HG03064 (cell line): ENCODE results near the gene AGR3.

Source experiments
- ATAC-seq: cut with Tn5 transposase; IDR thresholded peaks from one replicate; pipeline ENCODE4 v1.9.1; 2021; ENCODE audit warnings: low read depth; ENCODE audit not compliant: unreplicated experiment

AGR3 gene

DNA sequence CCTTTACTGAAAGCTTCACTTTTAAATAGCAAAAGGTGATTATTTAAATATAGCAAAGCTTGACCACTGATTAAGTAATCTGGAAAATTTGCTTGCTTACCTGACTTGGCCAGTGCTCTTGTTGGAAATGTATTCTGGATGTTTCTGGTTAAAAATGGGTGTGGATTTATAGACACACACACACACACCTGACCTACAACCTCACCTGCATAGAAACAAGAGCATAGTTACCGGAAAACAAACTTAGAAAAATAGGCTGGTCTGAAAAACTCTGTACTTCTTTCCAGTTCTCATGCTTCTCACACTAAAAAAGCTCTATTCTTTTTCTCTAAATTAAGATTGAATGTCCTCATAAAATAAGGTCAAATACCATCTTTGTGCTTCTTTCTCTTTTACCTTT, at the start of gene AGR3:
AGR3 (minus strand) TSS at position 140 of the 400 bp plus-strand sequence. CDS start 3,365 bp downstream, outside the sequence.
- ATAC-seq: no peak

DNA sequence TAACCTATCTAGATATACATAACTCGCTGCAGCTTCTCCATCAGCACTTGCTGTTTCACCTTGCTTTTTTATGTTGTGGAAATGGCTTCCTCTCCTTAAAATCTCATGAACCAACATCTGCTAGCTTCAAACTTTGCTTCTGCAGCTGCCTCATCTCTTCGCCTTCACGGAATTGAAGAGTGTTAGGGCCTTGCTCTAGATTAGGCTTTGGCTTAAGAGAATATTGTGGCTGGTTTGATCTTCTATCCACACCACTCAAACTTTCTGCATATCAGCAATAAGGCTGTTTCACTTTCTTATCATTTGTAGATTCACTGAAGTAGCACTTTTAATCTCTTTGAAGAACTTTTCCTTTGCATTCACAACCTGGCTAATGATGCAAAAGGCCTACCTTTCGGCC, 49.2 kb upstream of the AGR3 start:
- ATAC-seq: no peak

DNA sequence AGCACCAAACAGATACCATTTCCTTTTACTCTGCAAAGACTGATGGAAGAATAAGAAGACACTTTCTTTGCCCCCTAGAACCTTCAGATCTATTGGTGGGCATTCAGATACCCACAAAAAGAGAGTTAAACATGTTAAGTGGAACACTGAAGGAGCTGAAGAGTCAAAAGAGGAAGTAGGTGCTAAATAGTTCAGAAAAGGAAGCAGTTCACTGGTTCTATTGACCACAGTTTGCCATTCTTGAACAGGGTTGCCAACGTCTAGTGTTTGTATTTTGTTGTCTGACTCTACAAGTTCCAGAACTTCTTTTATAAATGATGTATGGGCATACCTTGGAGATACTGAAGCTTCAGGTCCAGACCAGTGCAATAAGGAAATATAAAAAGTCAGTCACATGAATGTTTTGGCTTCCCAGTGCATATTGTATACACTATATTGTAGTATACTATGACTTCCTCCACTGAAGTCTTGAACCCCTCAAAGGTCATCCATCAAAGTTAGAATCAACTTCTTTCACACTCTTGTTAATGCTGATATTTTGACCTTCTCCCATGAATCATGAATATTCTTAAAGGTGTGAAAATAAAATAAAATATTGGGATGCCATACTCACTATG, 47.5 kb upstream of the AGR3 start:
- ATAC-seq: peak; percentile 83

DNA sequence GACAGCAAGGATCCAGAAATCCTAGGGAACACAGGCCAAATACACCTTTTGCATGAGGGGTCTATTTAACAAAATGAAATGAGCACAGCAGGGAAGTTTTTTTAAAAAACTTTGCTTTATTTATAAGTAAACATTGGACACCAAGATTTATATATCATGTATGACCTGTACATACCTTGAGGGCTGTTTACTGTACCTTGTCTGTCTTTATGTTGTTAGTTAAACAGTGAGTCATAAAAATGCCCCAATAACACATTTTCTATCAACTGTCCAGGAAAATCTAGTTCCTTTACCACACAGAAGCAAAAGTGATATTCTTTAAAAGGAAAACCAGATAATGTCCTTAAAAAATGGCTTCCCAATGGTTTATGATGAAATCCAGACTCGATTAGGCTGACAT, 45.1 kb upstream of the AGR3 start:
- no peak for ATAC-seq

DNA sequence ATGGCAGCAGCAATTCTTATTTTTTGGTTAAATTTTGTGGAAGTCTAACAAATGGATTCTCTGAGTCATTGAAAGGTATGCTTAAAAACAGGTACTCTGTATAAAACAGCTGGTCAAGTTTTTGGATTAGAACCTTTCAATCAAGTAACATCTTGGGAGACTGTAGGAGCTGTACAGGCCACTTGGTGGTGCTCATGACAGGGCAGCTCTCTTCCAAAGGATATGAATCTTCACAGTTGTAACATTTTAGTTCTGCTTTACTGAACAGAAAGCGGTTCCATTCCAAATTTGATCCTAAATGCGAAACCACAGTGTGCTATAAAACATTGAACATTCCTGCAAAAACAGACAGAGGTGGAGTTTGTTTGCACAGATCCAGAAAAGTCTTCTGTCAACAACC, 44.5 kb upstream of the AGR3 start:
- no peak for ATAC-seq

DNA sequence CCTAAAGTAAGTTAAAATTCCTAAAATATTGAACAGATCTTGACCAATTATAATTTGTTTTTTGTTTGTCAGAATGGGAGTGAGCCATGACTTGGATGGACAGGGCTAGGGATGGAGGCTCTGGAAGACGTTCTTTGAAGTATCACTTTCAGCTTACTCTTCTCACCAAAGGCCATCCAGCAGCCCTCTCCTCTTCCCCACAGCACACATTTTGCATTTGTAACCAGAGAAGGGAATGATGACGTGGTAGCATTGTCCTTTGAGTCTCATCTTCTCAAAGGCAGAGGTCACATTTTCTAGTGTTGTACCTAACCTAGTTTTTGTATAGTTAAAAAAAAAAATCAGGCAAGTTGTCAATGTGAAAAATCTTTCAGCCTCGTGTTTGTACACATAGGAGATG, 43.8 kb upstream of the AGR3 start:
- ATAC-seq: no peak

DNA sequence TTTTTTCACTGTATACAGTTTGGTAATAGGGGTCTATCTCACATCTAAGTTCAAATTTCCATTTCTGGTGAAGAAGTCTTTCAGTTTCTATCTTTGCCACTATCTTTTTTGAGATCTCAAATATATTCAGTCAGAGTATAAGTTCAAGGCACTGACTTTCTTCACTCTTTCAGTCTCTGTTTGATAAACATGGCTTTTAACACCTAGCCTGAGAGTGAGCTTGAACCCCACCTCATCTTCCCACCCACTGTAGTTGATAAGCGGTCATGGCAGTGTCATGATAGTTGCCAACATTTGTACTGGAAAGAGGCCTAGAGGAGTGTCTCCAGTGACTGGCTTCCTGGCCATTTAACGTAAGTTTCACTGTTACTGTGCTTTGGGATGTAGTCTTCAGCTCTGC, 41.2 kb upstream of the AGR3 start:
- no peak for ATAC-seq

DNA sequence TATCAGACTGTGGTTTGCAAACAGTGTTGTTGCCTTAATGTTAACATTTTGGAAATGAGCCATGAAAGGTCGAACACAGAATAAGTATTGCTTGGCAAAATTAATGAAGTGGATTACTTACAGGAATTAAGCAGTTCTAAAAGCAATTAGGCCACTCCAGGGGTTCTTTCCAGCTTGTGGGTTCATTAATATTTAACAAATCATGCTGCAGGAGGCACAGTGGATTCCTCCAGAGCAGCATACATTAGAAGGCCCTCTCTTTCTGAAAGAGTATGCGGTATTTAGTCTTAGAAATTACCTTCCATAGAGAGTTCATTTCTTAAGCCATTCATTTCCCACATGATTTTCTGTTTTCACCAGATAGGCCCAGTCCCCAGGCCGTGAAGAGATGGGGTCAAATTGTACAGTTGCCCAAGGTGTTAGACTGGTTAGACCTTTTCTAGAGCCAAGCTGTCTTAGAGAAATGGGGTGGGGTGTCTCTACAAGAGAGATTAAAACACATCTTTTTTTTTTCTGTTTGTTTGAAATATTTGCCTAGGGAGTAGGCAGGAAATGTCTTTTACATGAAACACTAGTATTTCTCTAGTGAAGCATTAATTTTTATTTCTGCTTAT, 40.0 kb upstream of the AGR3 start:
- no peak for ATAC-seq

DNA sequence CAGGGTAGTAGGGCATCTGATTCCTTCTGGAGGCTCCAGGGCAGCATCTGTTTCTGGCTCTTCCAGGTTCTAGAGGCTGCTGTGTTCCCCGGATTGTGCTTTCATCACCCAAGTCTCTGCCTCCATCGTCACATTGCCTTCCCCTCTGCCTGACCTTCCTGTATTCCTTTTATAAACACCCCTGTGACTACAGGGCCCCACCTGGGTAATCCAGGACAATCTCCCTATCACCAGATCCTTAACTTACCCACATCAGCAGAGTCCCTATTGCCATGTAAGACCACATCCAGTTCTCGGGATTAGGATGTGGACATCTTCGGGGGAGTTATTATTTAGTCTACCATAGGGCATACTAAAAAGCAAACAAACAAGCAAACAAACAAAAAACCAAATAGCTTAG, 39.4 kb upstream of the AGR3 start:
- no peak for ATAC-seq

DNA sequence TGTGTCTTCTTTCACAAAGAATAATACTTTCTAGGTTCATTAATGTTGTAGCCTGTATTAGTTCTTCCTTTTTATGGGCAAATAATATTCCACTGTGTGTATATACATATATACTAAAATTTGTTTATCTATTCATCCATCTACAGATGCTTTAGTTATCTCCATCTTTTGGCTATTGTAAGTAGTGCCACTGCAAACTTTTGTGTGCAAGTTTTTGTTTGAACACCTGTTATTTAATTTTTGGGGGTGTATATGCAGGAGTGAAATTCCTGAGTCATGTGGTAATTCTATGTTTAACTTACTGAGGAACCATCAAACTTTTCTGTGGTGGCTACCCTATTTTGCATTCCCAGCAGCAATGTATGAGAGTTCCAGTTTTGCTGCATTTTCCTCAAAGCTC, 37.7 kb upstream of the AGR3 start:
- ATAC-seq: no peak

DNA sequence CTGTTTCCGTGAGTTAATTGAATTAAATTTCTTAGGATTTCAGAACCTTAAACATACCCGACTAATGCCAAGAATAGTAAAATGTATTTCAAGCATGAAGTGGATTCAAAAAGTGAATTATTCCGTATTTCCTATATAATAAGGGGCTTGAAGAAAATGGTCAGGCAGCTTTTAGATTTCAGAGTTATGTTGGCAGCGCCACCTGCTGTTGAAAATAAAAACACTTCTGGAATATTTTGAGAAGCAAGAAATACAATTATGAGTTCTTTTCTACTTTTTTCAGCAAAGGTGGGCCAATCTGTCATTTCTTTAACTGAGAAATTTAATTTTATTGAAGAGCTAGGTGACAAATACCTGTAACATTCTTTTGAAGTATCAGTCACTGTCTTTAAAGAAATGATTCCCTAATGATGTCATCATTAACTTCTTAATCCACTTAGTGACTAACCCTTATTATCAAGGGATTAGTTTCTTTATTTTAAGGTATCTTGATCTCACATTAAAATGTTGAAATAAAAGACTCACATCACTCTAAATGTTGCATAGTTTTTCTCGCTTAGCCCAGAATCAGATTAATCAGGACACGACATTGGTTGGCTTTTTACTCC, 36.6 kb upstream of the AGR3 start:
- no peak for ATAC-seq

DNA sequence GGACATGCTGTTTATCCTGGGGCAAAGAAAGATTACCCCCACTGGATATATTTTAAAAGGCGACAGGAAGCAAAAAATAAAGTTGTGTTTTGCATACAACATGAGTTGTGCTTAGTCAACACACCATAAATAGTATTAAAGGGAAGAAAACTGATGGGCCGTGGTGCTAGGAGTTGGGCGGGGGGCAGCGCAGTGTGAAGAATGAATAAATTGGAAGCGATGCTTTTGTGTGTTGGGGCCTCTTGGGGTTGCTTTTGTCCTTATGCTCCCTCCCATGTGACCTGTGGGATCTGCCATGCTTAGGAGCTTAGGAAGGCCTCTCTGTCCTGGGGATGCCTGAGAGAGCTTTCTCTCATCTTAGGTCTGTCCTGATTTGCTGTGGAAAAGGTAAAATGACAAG, 35.0 kb upstream of the AGR3 start:
- no peak for ATAC-seq

DNA sequence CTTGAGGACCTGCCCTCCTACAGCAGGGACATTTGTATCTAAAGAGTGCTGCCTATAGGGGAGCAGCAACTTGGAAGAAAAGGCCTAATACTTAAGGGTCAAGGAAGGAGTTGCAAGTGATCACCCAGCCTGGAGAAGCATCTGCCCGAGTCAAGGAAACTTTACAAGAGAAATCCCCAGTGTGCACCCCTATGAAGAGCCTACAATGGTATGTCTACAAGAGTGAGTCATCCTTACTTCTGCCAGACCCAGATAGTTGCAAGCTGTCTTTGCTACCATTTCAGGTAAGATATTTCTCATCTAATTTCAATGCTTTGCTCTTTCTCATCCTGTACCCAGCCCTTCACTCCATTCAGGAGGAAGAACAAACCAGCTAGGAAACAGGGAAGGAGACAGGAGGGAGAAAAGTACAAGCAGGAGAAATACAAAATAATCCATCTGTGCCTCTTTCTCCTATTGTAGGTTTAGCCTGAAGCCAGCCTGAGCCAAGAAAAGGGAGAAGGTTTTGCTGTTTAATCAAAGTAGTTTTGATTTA, 34.4 kb upstream of the AGR3 start:
- ATAC-seq: no peak

DNA sequence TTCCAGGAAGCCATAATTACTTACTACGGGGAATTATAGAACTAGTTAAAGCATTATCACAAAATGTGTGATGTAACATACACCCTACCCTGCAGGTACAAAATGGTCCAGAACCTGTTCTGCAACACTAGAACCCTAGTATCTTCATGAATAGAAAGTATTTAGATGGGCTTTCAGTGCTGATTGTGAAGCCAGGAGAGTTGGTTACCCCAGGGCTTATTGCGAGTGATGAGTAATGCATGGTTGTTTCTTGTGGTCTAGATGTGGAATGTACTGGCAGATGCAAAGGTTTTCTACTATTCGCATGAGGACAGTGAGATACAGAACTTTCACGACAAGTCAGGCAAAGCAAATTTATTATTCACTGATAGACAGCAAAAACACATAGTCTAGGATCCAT, 33.6 kb upstream of the AGR3 start:
- no peak for ATAC-seq

DNA sequence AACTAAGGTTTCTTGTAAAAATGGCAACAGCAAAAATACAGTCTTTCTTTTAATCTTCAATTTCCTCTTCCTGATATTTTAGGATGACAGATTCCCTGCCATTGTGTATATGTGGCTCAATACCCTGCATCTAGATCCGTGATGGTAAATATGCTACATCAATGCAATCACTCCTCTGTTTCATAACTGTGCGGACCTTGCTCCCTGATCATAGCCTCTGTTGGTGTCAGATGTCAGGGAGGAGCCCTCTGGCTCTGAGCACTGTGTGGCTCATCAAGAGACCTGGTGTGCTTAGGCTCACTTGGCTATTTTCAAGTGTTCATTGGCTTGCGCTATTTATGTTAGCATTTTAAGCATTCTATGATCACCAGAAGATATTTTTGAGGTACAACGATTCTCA, 33.0 kb upstream of the AGR3 start:
- no peak for ATAC-seq

DNA sequence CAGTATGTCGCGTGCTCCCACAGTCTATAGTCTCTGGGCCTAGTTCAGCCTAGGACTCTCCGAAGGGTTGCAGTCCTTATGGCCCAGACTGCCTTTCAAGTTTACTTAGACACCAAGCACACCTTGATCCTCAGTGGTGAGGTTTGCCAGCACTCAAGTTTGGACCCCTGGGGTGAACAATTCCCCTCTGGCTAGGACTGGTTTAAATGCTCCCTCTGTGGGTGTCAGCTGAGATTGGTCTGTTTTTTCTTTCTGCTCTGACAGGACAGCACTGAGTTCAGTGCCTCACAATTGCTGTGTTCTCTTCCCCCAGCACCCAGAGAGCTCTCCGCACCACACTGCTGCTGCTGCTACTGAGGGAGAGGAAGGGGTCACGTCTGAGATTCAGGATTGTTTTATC, 31.9 kb upstream of the AGR3 start:
- no peak for ATAC-seq

DNA sequence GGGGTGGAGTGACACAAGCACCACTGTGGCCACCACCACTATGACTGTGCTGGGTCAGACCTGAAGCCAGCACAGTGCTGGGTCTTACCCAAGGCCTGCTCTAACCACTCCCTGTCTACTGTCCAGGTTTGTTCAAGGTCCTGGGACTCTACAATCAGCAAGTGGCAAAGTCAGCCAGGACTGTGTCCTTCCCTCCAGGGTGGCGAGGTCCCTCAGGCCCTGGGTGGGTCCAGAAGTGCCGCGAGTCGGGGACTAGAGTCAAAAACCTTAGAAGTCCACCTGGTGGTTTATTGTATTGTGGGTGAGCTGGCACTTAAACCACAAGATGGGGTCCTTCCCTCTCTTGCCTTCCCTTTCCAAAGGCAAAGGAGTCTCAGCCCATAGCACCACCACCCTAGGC, 30.8 kb upstream of the AGR3 start:
- ATAC-seq: no peak

DNA sequence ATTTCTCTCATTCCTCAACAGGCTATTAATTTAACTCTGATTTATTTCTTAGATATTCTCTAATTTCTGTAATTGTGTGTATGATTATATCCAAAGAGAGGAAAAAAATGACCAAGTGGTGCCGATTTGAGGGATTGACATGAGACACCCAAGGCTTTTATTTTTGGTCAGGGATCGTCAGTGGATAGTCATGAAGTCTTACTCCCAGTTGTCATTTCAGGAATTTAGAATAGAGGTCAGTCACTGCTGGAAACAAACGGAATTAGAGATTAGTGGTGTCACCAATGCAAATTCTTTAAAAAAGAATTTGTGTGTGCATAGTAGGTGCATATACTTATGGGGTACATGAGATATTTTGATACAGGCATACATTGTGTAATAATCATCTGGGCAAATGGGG, 26.8 kb upstream of the AGR3 start:
- no peak for ATAC-seq

DNA sequence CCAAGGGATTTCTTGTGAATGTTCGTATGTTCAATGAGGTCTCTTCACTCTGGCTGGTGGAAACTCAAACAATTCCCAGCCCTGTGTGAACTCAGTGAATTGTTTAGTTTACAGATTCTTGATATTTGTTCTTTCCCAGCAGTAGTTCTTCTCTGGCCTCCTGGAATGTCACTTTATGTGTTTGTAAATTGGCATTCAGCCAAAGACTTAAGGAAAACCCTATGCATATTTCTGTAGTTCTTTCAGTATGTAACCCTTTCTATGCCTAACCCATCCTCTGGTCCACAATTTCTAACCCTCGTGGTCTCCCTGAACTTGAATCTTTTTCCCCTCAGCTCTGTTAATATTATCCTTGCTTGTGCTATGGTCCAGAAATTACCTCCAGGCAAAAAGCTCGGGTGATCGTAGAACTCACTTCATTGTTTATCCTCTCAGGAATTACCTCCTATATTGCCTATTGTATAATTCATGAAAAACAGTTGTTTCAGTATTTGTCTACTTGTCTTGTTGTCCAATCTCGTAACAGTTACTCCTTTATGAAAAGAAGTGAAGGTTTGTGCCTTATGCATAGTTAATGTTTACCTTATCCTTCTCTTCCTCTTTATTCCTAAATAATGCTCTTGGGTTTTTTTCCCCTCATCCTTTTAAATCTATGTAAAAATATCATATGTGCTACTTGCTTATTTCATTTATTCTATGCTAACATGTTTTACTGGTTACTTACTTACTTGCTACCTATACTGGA, 23.7 kb upstream of the AGR3 start:
- ATAC-seq: no peak

DNA sequence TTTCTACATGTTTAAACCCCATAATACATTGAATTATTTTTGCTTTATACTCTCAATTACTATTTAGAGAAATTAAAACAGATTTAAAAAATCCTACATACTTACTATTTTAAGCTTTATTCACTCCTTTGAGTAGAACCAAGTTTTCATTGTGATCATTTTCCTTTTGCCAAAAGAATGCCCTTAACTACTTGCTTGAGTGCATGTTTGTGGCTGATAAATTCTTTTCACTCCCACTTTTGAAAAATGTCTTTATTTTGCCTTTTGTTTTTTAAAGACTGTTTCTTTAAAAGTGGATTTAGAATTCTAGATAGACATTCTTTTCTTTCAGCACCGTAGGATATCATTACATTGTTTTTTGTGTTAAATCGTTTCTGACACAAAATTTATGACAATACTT, 22.3 kb upstream of the AGR3 start:
- no peak for ATAC-seq

DNA sequence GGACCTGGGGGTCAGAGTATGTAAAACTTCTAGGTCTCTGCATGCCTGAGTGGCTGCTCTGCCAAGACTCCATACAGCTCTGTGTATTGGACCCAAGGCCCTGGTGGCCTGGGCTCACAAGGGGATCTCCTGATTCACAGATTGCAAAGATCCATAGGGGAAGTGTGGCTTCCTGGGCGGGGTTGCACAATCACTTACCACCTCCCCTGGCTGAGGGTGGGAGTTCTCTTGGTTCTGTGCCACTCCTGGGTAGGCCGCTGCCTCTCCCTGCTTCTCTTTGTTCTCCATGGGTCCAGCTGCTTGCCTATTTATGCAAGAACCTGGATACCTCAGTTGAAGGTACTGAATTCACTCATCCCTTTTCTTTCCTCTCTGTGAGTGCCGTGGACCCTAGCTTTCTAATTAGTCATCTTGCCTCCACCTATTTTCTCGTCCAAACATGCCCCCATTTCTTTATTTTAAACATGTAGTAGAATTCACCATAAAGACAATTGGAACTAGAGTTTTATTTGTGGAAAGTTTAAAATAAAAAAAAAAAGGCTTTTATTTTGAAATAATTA, 18.5 kb upstream of the AGR3 start:
- ATAC-seq: no peak
